ENCODE results near the gene ADH6.
A peak's percentile ranks its signal among the peaks of the same experiment; 100 is the strongest.
"Not testable (repeated sequence)": the region's sequence is repeated elsewhere in the genome, so short reads cannot be mapped to it uniquely, and the experiment has no call there.

ADH6 gene

DNA sequence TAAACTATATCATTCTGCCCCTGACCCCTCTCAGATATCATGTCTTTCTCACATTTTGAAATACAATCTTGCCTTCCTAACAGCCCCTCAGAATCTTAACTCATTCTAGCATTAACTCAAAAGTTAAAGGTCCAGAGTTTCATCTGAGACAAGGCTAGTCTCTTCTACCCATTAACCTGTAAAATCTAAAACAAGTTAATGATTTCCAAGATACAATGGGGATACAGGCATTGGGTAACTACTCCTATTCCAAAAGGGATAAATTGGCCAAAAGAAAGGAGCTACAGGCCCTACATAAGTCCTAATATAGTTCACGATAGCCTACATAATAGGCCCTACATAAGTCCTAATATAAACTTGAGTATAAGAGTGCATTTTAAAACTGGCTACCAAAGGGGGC, 18.9 kb downstream of the ADH6 start:
- no peak overlapping the region for H3K4me3 ChIP-seq (ENCODE audit: low read depth, low read length)
- TF ChIP-seq, protein P1, sequence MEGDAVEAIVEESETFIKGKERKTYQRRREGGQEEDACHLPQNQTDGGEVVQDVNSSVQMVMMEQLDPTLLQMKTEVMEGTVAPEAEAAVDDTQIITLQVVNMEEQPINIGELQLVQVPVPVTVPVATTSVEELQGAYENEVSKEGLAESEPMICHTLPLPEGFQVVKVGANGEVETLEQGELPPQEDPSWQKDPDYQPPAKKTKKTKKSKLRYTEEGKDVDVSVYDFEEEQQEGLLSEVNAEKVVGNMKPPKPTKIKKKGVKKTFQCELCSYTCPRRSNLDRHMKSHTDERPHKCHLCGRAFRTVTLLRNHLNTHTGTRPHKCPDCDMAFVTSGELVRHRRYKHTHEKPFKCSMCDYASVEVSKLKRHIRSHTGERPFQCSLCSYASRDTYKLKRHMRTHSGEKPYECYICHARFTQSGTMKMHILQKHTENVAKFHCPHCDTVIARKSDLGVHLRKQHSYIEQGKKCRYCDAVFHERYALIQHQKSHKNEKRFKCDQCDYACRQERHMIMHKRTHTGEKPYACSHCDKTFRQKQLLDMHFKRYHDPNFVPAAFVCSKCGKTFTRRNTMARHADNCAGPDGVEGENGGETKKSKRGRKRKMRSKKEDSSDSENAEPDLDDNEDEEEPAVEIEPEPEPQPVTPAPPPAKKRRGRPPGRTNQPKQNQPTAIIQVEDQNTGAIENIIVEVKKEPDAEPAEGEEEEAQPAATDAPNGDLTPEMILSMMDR (IDR thresholded peaks at IDR 0.05; ENCODE audit: low read depth, low read length, missing control alignments), result no peak
- in situ Hi-C loops (cut with HindIII; ENCODE audit: low sequenced_read_pairs), result no loop called here
- no peak for DNase-seq (ENCODE audit: low read depth)

DNA sequence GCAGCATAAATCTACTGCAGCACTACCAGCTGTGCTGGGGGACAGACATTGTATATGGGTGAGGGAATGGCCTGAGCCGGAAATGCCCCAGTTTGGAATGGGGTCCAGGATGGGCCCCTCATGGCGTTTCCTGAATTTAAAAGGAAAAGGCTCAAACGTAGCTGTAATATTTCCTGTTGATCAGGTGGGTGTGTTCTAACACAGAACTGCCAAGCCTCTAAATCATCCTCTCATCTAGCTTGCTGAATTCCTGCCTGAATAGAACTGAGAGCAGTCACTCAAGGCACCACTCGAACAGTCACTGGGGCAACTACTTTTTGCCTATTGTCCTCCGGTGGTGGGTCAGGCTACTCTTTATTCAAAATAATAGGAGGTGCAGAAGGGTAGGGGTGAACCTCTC, 28.7 kb downstream of the ADH6 start:
- in situ Hi-C loops (cut with HindIII; ENCODE audit: low sequenced_read_pairs), result no loop called here
- no peak overlapping the region for H3K4me3 ChIP-seq (ENCODE audit: low read depth, low read length)
- TF ChIP-seq, protein P1 (IDR thresholded peaks at IDR 0.05; ENCODE audit: low read depth, low read length, missing control alignments), result no peak
- no peak for DNase-seq (ENCODE audit: low read depth)

DNA sequence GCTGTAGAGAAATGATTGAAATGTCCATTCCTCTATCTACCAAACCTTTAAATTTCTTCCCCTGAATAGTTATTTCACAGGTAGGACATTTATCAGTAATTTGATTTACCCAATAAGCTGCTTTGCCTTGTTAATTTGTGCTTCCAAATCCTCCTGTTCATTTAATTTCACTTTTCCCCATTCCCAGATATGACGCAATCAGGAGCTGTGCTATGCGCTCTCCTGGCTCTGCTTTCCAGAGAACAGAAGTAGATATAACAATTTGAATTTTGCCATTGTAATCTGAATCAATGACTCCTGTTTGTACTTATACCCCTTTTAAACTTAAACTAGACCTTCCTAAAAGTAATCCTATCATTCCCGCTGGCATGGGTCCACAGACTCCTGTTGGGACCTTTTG, 29.1 kb downstream of the ADH6 start:
- in situ Hi-C loops (cut with HindIII; ENCODE audit: low sequenced_read_pairs); H3K4me3 ChIP-seq (ENCODE audit: low read depth, low read length); DNase-seq (ENCODE audit: low read depth): not testable (repeated sequence)

DNA sequence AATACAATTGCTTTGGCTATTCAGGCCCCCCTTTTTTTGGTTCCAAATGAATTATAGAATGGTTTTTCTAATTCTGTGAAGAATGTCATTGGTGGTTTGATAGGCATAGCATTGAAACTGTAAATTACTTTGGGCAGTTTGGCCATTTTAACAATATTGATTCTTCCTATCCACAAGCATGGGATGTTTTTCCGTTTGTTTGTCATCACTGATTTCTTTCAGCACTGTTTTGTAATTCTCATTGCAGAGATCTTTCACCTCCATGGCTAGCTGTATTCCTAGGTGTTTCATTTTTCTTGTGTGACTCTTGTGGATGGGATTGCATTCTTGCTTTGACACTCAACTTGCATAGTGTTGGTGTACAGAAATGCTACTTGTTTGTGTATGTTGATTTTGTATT, 33.0 kb downstream of the ADH6 start:
- no peak overlapping the region for H3K4me3 ChIP-seq (ENCODE audit: low read depth, low read length)
- DNase-seq (ENCODE audit: low read depth), result no peak
- in situ Hi-C loops (cut with HindIII; ENCODE audit: low sequenced_read_pairs), result no loop called here
- TF ChIP-seq, protein P1 (IDR thresholded peaks at IDR 0.05; ENCODE audit: low read depth, low read length, missing control alignments), result no peak

DNA sequence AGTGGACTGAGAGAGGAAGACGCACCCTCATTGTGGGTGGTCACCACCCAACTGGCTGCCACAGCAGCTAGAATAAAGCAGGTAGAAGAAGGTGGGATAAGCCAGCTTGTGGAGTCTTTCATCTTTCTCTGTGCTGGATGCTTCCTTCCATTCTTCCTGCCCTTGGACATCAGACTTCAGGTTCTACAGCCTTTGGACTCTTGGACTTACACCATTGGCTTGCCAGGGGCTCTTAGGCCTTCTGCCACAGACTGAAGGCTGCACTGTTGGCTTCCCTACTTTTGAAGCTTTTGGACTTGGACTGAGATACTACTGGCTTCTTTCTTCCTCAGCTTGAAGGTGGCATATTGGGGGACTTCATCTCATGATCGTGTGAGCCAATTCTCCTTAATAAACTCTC, 33.5 kb downstream of the ADH6 start:
- in situ Hi-C loops (cut with HindIII; ENCODE audit: low sequenced_read_pairs), result no loop called here
- no peak for DNase-seq (ENCODE audit: low read depth)
- TF ChIP-seq, protein P1 (IDR thresholded peaks at IDR 0.05; ENCODE audit: low read depth, low read length, missing control alignments), result no peak
- no peak overlapping the region for H3K4me3 ChIP-seq (ENCODE audit: low read depth, low read length)

DNA sequence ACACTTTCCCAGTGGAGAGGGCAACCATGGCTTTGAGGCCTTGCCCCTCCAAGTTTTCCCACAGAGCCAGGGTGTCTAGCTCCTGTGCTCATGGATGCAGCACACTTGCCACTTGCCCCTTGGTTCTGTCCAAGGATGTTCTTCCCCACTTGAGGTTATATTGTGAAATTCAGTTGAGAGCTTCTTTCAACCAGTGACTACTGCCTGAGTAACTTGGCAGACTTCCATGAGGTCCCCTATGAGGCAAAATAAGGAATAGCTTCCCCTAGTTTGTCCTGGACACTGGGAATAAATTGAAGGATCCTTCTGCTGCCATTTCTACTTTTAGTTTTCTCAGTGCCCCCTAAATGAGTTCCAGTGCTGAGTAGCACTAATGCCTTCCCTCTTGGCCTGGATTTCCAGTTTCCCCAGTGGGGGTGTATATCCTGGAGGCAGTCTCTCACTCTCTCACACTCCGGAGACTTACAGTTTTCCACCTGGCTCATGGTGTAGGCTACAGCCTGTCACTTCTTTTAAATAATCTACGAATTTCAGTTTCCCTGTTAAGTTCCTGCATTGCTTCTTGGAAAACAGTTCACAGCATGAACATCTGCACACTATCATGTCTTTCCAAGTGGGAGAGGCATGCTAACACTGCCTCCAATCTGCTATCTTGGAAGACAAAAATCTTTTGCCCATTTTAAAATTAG, 38.5 kb downstream of the ADH6 start:
- H3K4me3 ChIP-seq (ENCODE audit: low read depth, low read length), result no peak overlapping the region
- DNase-seq (ENCODE audit: low read depth), result peak; percentile 18
- TF ChIP-seq, protein P1 (IDR thresholded peaks at IDR 0.05; ENCODE audit: low read depth, low read length, missing control alignments), result no peak
- in situ Hi-C loops (cut with HindIII; ENCODE audit: low sequenced_read_pairs), result no loop called here

DNA sequence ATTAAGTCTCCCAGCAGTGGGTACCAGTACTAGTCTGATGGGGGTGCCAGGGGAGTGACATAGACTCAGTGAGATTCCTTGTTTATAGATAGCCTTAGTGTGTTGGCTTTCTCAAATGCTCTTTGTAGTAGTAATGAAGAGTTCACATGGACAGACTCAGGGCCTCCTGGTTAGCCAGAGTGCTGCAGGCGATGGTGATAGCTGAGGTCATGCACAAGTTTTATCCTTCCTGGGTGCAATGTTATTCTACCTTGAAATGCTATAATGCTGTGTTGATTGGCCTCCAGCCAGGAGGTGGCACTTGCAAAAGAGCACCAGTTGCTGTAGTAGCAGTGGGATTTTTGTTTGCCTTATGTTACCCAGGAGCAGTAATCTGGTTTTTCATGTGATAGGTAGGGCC, 39.4 kb downstream of the ADH6 start:
- in situ Hi-C loops (cut with HindIII; ENCODE audit: low sequenced_read_pairs), result no loop called here
- no peak for DNase-seq (ENCODE audit: low read depth)
- no peak overlapping the region for H3K4me3 ChIP-seq (ENCODE audit: low read depth, low read length)
- TF ChIP-seq, protein P1 (IDR thresholded peaks at IDR 0.05; ENCODE audit: low read depth, low read length, missing control alignments), result no peak

Measured in astrocyte of the cerebellum (primary cell).